Measurements from ENCODE around the gene ALOX5AP.
A peak's percentile ranks its signal among the peaks of the same experiment; 100 is the strongest.

- TF ChIP-seq POLR2A (IDR thresholded peaks at IDR 0.05) (no peak), CTCF (IDR thresholded peaks at IDR 0.05) (no peak), POLR2AphosphoS5 (IDR thresholded peaks at IDR 0.05; ENCODE audit: insufficient read depth in 1 of 2, low read depth in 1 of 2) (peak in 1 of 2 donors; percentile 67)
Observed at GRCh38 chr13:30791354-30792001, 56.1 kb downstream of the ALOX5AP start.

Measured in vagina (tissue), 2 donors.